GM23338 (cell line): ENCODE data around the gene SYNE1. TPM values are rescaled to one million over a fixed set of nuclear protein-coding genes. Genes with fewer than 3 reads are reported as not detected.

Experiments
- ATAC-seq: fragments of 200-7000 bp; cut with Tn5 transposase; 3 replicates; pipeline ENCODE4 v1.9.1; 2020
- DNase-seq: peaks from one replicate; pipeline ENCODE4 v3.0.0-alpha.2; 2015; ENCODE audit warnings: low spot score
- H2AFZ ChIP-seq: fragments of 200-600 bp; sonication (generic); 2 replicates; pipeline ENCODE4 v1.8.0; 2016; ENCODE audit warnings: antibody characterized with exemption, mild to moderate bottlenecking, moderate library complexity
- H3F3A ChIP-seq: fragments of 200-600 bp; sonication (generic); replicated peaks from 2 replicates; pipeline ENCODE4 v1.8.0; 2017; ENCODE audit warnings: antibody characterized with exemption, mixed run types, low read depth
- H3K27ac ChIP-seq: fragments of 200-600 bp; sonication (generic); 2 replicates; pipeline ENCODE4 v1.6.1; 2016; ENCODE audit warnings: low read depth
- H3K27me3 ChIP-seq: fragments of 200-600 bp; sonication (generic); 2 replicates; pipeline ENCODE4 v1.8.0; 2016; ENCODE audit warnings: mild to moderate bottlenecking, mixed run types, moderate library complexity; ENCODE audit not compliant: insufficient read depth
- H3K36me3 ChIP-seq: fragments of 200-600 bp; sonication (generic); 2 replicates; pipeline ENCODE4 v1.8.0; 2016; ENCODE audit warnings: mild to moderate bottlenecking; ENCODE audit not compliant: insufficient read depth
- H3K4me1 ChIP-seq: fragments of 200-600 bp; sonication (generic); 2 replicates; pipeline ENCODE4 v1.8.0; 2016; ENCODE audit warnings: mild to moderate bottlenecking, moderate library complexity; ENCODE audit not compliant: insufficient read depth
- H3K4me2 ChIP-seq: fragments of 200-600 bp; sonication (generic); 2 replicates; pipeline ENCODE4 v1.7.1; 2017; ENCODE audit warnings: mixed run types
- H3K4me3 ChIP-seq: fragments of 200-600 bp; sonication (generic); 2 replicates; pipeline ENCODE4 v1.6.1; 2016; ENCODE audit warnings: mixed run types
- H3K79me2 ChIP-seq: fragments of 200-600 bp; sonication (generic); replicated peaks from 2 replicates; pipeline ENCODE4 v1.8.0; 2017; ENCODE audit warnings: mild to moderate bottlenecking; ENCODE audit not compliant: insufficient read depth
- H3K9me2 ChIP-seq: fragments of 200-600 bp; sonication (generic); 2 replicates; pipeline ENCODE4 v1.8.0; 2017; ENCODE audit not compliant: insufficient read depth
- H4K20me1 ChIP-seq: fragments of 200-600 bp; sonication (generic); replicated peaks from 2 replicates; pipeline ENCODE4 v1.8.0; 2017; ENCODE audit warnings: mild to moderate bottlenecking; ENCODE audit not compliant: insufficient read depth
- H3K27ac Mint-ChIP-seq: 2 replicates; pipeline ENCODE4 v1.8.0; 2020; ENCODE audit warnings: inconsistent platforms, mild to moderate bottlenecking, moderate library complexity, mixed read lengths
- H3K27me3 Mint-ChIP-seq: 3 replicates; pipeline ENCODE4 v1.8.0; 2022; ENCODE audit warnings: low read depth, mild to moderate bottlenecking, moderate library complexity, mixed read lengths, inconsistent platforms; ENCODE audit not compliant: insufficient read depth, poor library complexity
- H3K36me3 Mint-ChIP-seq: 3 replicates; pipeline ENCODE4 v1.8.0; 2021; ENCODE audit warnings: low read depth, mild to moderate bottlenecking, inconsistent platforms, moderate library complexity, mixed read lengths
- H3K4me1 Mint-ChIP-seq: 3 replicates; pipeline ENCODE4 v1.8.0; 2020; ENCODE audit warnings: mild to moderate bottlenecking, inconsistent platforms, mixed read lengths
- H3K4me3 Mint-ChIP-seq: 3 replicates; pipeline ENCODE4 v1.8.0; 2021; ENCODE audit warnings: moderate library complexity, mild to moderate bottlenecking, inconsistent platforms, mixed read lengths
- H3K9me3 Mint-ChIP-seq: 3 replicates; pipeline ENCODE4 v1.8.0; 2020; ENCODE audit warnings: moderate library complexity, mild to moderate bottlenecking, inconsistent platforms, mixed read lengths
- CREB1 ChIP-seq: fragments of 250-450 bp; sonication (Bioruptor Pico); IDR thresholded peaks from 2 replicates; pipeline ENCODE4 v1.5.0; 2020; ENCODE audit warnings: low read depth, mild to moderate bottlenecking, moderate library complexity
- EZH2 ChIP-seq: fragments of 200-600 bp; sonication (generic); IDR thresholded peaks from one replicate; pipeline ENCODE4 v1.8.0; 2017; ENCODE audit warnings: antibody characterized with exemption, mild to moderate bottlenecking, low read depth; ENCODE audit not compliant: unreplicated experiment
- EZH2phosphoT487 ChIP-seq: fragments of 200-600 bp; sonication (generic); IDR thresholded peaks from one replicate; pipeline ENCODE4 v1.8.1; 2018; ENCODE audit warnings: antibody characterized with exemption; ENCODE audit not compliant: unreplicated experiment
- NANOG ChIP-seq: IDR thresholded peaks from 2 replicates; pipeline ENCODE4 v1.6.1; 2016; ENCODE audit warnings: antibody characterized with exemption, borderline replicate concordance
- POLR2AphosphoS5 ChIP-seq: IDR thresholded peaks from 2 replicates; pipeline ENCODE4 v1.6.1; 2016; ENCODE audit warnings: antibody characterized with exemption, low read depth
- STAT1 ChIP-seq: IDR thresholded peaks from one replicate; pipeline ENCODE4 v1.6.1; 2016; ENCODE audit warnings: antibody characterized with exemption; ENCODE audit not compliant: unreplicated experiment
- ZNF331 ChIP-seq: fragments of 250-450 bp; sonication (Bioruptor Pico); IDR thresholded peaks from 2 replicates; pipeline ENCODE4 v1.5.0; 2020; ENCODE audit warnings: low read depth, mild to moderate bottlenecking, moderate library complexity
- polyA plus RNA-seq: library from polyadenylated mRNA; unstranded; fragments of >200 nt; fragmentation: Nextera tagmentation; extraction: Ambion mirVana; gene quantifications from 2 replicates; pipeline ENCODE4 v1.2.1, GENCODE V29; 2016
- total RNA-seq: library from RNA; depleted of rRNA; stranded (reverse); fragments of >200 nt; shearing (Covaris generic); gene quantifications from 2 replicates; pipeline ENCODE4 v1.2.3, GENCODE V29; 2014
- TF ChIP-seq, protein P1 (sequence below), 2 experiments: fragments of 200-600 bp in 1 of 2; sonication (generic) in 1 of 2; conservative IDR thresholded peaks; 2 replicates each; pipeline versions ENCODE4 v1.5.1 to v1.6.1; 2016 to 2017; ENCODE audit warnings: antibody characterized with exemption in 2 of 2, low read depth in 2 of 2, mild to moderate bottlenecking in 2 of 2, moderate library complexity in 1 of 2
- TF ChIP-seq, protein P2 (sequence below): IDR thresholded peaks from 2 replicates; pipeline ENCODE4 v1.6.1; 2016; ENCODE audit warnings: antibody characterized with exemption

SYNE1 gene
- total and polyA plus RNA-seq, 2 experiments from 2014 or later = 3.9 to 13.6 TPM

- H3K27ac Mint-ChIP-seq = no peak overlapping the region
- H3K4me2 ChIP-seq = no peak overlapping the region
- no peaks in the 10 kb centered on the region for H3K27me3 Mint-ChIP-seq
Measured at GRCh38 chr6:152271776-152272464, 365.2 kb downstream of the SYNE1 start.

GRCh38 chr6:152270301-152270925 lies 366.7 kb downstream of the SYNE1 start:
- Histone ChIP-seq H3K36me3 (no peaks in the 10 kb centered on the region), H3K9me2 (no peaks in the 10 kb centered on the region), H3K27me3 (no peaks in the 10 kb centered on the region), H3K4me1 (peaks cover 5% of the 10 kb centered on the region; the same call in 1 of the 2 replicates), H4K20me1 (no peaks in the 10 kb centered on the region), H3K79me2 (no peaks in the 10 kb centered on the region), H2AFZ (no peak overlapping the region), H3K4me2 (no peak overlapping the region), H3K27ac (no peak overlapping the region), H3F3A (no peaks in the 10 kb centered on the region), H3K4me3 (no peak overlapping the region)
- H3K36me3 Mint-ChIP-seq = no peaks in the 10 kb centered on the region
- no peak for TF ChIP-seq STAT1
- no peak for TF ChIP-seq ZNF331
- no peak for TF ChIP-seq CREB1 (CRISPR knock-in tag)
- TF ChIP-seq EZH2 = no peak
- TF ChIP-seq, protein P1, sequence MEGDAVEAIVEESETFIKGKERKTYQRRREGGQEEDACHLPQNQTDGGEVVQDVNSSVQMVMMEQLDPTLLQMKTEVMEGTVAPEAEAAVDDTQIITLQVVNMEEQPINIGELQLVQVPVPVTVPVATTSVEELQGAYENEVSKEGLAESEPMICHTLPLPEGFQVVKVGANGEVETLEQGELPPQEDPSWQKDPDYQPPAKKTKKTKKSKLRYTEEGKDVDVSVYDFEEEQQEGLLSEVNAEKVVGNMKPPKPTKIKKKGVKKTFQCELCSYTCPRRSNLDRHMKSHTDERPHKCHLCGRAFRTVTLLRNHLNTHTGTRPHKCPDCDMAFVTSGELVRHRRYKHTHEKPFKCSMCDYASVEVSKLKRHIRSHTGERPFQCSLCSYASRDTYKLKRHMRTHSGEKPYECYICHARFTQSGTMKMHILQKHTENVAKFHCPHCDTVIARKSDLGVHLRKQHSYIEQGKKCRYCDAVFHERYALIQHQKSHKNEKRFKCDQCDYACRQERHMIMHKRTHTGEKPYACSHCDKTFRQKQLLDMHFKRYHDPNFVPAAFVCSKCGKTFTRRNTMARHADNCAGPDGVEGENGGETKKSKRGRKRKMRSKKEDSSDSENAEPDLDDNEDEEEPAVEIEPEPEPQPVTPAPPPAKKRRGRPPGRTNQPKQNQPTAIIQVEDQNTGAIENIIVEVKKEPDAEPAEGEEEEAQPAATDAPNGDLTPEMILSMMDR (conservative IDR thresholded peaks at IDR 0.05; ENCODE audit: low read depth in 2 of 2) = no peak
- TF ChIP-seq, protein P2, sequence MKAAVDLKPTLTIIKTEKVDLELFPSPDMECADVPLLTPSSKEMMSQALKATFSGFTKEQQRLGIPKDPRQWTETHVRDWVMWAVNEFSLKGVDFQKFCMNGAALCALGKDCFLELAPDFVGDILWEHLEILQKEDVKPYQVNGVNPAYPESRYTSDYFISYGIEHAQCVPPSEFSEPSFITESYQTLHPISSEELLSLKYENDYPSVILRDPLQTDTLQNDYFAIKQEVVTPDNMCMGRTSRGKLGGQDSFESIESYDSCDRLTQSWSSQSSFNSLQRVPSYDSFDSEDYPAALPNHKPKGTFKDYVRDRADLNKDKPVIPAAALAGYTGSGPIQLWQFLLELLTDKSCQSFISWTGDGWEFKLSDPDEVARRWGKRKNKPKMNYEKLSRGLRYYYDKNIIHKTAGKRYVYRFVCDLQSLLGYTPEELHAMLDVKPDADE = no peak
- TF ChIP-seq EZH2phosphoT487 = no peak
- TF ChIP-seq POLR2AphosphoS5 = no peak
- H3K9me3 Mint-ChIP-seq = no peaks in the 10 kb centered on the region
- H3K4me1 Mint-ChIP-seq = peaks cover 14% of the 10 kb centered on the region
- H3K27ac Mint-ChIP-seq = no peak overlapping the region
- no peak overlapping the region for H3K4me3 Mint-ChIP-seq
- ATAC-seq (no peak), DNase-seq (no peak)
- no peaks in the 10 kb centered on the region for H3K27me3 Mint-ChIP-seq

More at GRCh38 chr6:152271776-152272464, 365.2 kb downstream of the SYNE1 start:
- no peak for TF ChIP-seq NANOG
- TF ChIP-seq, protein P1 (conservative IDR thresholded peaks at IDR 0.05; ENCODE audit: low read depth in 2 of 2) = peak in 1 of 2 experiments; percentile 20; a peak in 1 of 4 replicates
- H4K20me1 ChIP-seq = no peaks in the 10 kb centered on the region
- no peak overlapping the region for H2AFZ ChIP-seq
- H3K36me3 ChIP-seq = no peaks in the 10 kb centered on the region
- Mint-ChIP-seq H3K9me3 (no peaks in the 10 kb centered on the region), H3K4me1 (peaks cover 14% of the 10 kb centered on the region), H3K4me3 (no peak overlapping the region), H3K36me3 (no peaks in the 10 kb centered on the region)
- H3K4me1 ChIP-seq = peaks cover 5% of the 10 kb centered on the region; the same call in 1 of the 2 replicates
- H3F3A ChIP-seq = no peaks in the 10 kb centered on the region
- ATAC-seq = no peak
- no peak overlapping the region for H3K4me3 ChIP-seq
- H3K79me2 ChIP-seq = no peaks in the 10 kb centered on the region
- H3K27me3 ChIP-seq = no peaks in the 10 kb centered on the region
- H3K9me2 ChIP-seq = no peaks in the 10 kb centered on the region
- H3K27ac ChIP-seq = no peak overlapping the region
- no peak for DNase-seq
